ENCODE data around the gene RNPS1. TPM values are rescaled to one million over a fixed set of nuclear protein-coding genes. Genes with fewer than 3 reads are reported as not detected.

RNPS1 gene
- total and polyA plus RNA-seq, 2 of the 4 experiments (the other 2 are of a cell fraction): 57.5 to 192 TPM

GRCh38 chr16:2208308-2208707, 59.6 kb downstream of the RNPS1 start:
- Histone ChIP-seq H2BK5ac (ENCODE audit: low read depth, low read length, poor library complexity, severe bottlenecking) (no peak overlapping the region), H2AK9ac (replicated peaks; ENCODE audit: low read depth, low read length, poor library complexity) (no peak overlapping the region), H3K4me1 (ENCODE audit: control insufficient read depth, insufficient read depth, low read length) (peaks cover 11% of the 10 kb centered on the region), H2BK15ac (ENCODE audit: low read depth, low read length) (no peak overlapping the region), H3K9me1 (ENCODE audit: insufficient read depth, low read length) (peaks cover 6% of the 10 kb centered on the region; the same call in 1 of the 2 replicates), H2BK120ac (ENCODE audit: low read depth, low read length) (no peak overlapping the region), H3K4ac (ENCODE audit: low read depth, low read length) (no peak overlapping the region), H3K9me3 (ENCODE audit: control insufficient read depth, insufficient read depth, low read length) (no peaks in the 10 kb centered on the region), H2AFZ (replicated peaks; ENCODE audit: low read length, poor library complexity) (no peak overlapping the region), H4K8ac (ENCODE audit: low read depth in 2 of 2, low read length in 2 of 2) (no peak overlapping the region), H3K14ac (replicated peaks; ENCODE audit: low read depth, low read length) (no peak overlapping the region), H2BK20ac (ENCODE audit: low read depth, low read length) (no peak overlapping the region), H4K91ac (ENCODE audit: insufficient read depth, low read depth, low read length) (no peak overlapping the region), H3K36me3 (ENCODE audit: control insufficient read depth, insufficient read depth, low read length) (peaks cover 28% of the 10 kb centered on the region), H3K4me3 (ENCODE audit: insufficient read depth, low read depth, low read length) (no peak overlapping the region), H3K4me2 (ENCODE audit: low read depth, low read length) (no peak overlapping the region), H3K18ac (ENCODE audit: low read depth, low read length) (no peak overlapping the region), H4K5ac (ENCODE audit: low read depth, low read length) (no peak overlapping the region), H3K9ac (ENCODE audit: low read depth, low read length) (no peak overlapping the region), H3K23ac (ENCODE audit: low read depth, low read length) (no peak overlapping the region), H3K27ac (ENCODE audit: insufficient read depth, low read length) (no peak overlapping the region), H2AK5ac (ENCODE audit: low read depth, low read length) (no peak overlapping the region), H3K56ac (ENCODE audit: extremely low read depth, insufficient read depth, low read length) (no peak overlapping the region), H3K79me1 (ENCODE audit: low read depth in 1 of 2, low read length in 2 of 2) (peaks cover 22 to 43% of the 10 kb centered on the region in 2 experiments), H3K27me3 (ENCODE audit: control insufficient read depth, insufficient read depth, low read length) (no peaks in the 10 kb centered on the region), H4K20me1 (ENCODE audit: insufficient read depth, low read length) (peaks cover 16% of the 10 kb centered on the region)
- CTCF ChIA-PET: no interaction called here
- no TSS peak for BruUV-seq (replicated peaks)
- intact Hi-C loops (cut with micrococcal nuclease) (no loop called here), in situ Hi-C loops (cut with MboI; ENCODE audit: low sequenced_read_pairs) (no loop called here), dilution Hi-C loops (cut with HindIII; ENCODE audit: low sequenced_read_pairs, unreplicated experiment) (no loop called here)
- DNase-seq (no peak), ATAC-seq (ENCODE audit: low read depth) (no peak)
- WGBS, 2 experiments (ENCODE audit: extremely low coverage in 2 of 2, insufficient read length in 1 of 2): 73% methylated on average over 10 of the region's 23 CpGs; no CpG with 5 or more reads in 1 of the 2 experiments
- POLR2A ChIA-PET (ENCODE audit: unreplicated experiment): no interaction called here
- TF ChIP-seq SMC3 (IDR thresholded peaks at IDR 0.05; ENCODE audit: low read depth, low read length): no peak
- no peak for TF ChIP-seq RAD21 (IDR thresholded peaks at IDR 0.05; ENCODE audit: low read length)
- no peak for TF ChIP-seq BHLHE40 (IDR thresholded peaks at IDR 0.05; ENCODE audit: low read depth, low read length)
- TF ChIP-seq RFX5 (IDR thresholded peaks at IDR 0.05; ENCODE audit: low read depth, low read length): no peak
- TF ChIP-seq USF2 (IDR thresholded peaks at IDR 0.05; ENCODE audit: low read depth, low read length): no peak
- TF ChIP-seq CHD1 (IDR thresholded peaks at IDR 0.05; ENCODE audit: low read depth, low read length): no peak
- TF ChIP-seq MAZ (IDR thresholded peaks at IDR 0.05; ENCODE audit: borderline replicate concordance, low read depth, low read length): no peak
- no peak for TF ChIP-seq FOS (IDR thresholded peaks at IDR 0.05; ENCODE audit: low read depth, low read length)
- no peak for TF ChIP-seq MAFK (IDR thresholded peaks at IDR 0.05; ENCODE audit: low read depth, low read length)
- TF ChIP-seq RCOR1 (IDR thresholded peaks at IDR 0.05; ENCODE audit: insufficient replicate concordance, low read length): no peak
- no peak for TF ChIP-seq ELK1 (IDR thresholded peaks at IDR 0.05; ENCODE audit: borderline replicate concordance, low read depth, low read length)
- TF ChIP-seq POLR2A (IDR thresholded peaks at IDR 0.05; ENCODE audit: low read depth, low read length): no peak
- TF ChIP-seq MXI1 (IDR thresholded peaks at IDR 0.05; ENCODE audit: borderline replicate concordance, low read depth, low read length): no peak

Data from IMR-90 (cell line).